IMR-90 (cell line): ENCODE measurements around the gene CXCL3. TPM values are rescaled to one million over a fixed set of nuclear protein-coding genes. Genes with fewer than 3 reads are reported as not detected.

Experiments
- ATAC-seq: fragments of 200-7000 bp; cut with Tn5 transposase; 2 replicates; pipeline ENCODE4 v1.9.1; 2020; ENCODE audit warnings: low read depth, mild to moderate bottlenecking, moderate library complexity
- BruUV-seq: library from RNA; stranded (reverse); fragments of 400-500 nt; replicated peaks from 2 replicates; lab custom pipeline; 2021; lab: Mats Ljungman, UMichigan
- CTCF ChIA-PET: fragments of 300-600 bp; formaldehyde crosslinking; extraction: SDS; loops from one replicate; lab custom pipeline; 2021; ENCODE audit warnings: antibody characterized with exemption; lab: Yijun Ruan, JAX
- POLR2A ChIA-PET: fragments of 300-600 bp; sonication (Branson Sonifier 250); formaldehyde crosslinking; loops from one replicate; lab custom pipeline; 2022; ENCODE audit warnings: antibody characterized with exemption; ENCODE audit not compliant: unreplicated experiment; lab: Charles Lee
- DNase-seq: peaks from one replicate; pipeline ENCODE4 v3.0.0; 2013
- H2AFZ ChIP-seq: replicated peaks from 2 replicates; pipeline ENCODE3; 2013; ENCODE audit warnings: low read length, mild to moderate bottlenecking; ENCODE audit not compliant: poor library complexity
- H2AK5ac ChIP-seq: 2 replicates; pipeline ENCODE4 v1.6.1; 2013; ENCODE audit warnings: low read depth, low read length, inconsistent platforms
- H2AK9ac ChIP-seq: replicated peaks from 2 replicates; pipeline ENCODE3; 2013; ENCODE audit warnings: mild to moderate bottlenecking, low read depth, low read length, moderate library complexity; ENCODE audit not compliant: poor library complexity
- H2BK120ac ChIP-seq: 2 replicates; pipeline ENCODE4 v1.6.1; 2013; ENCODE audit warnings: low read depth, low read length, inconsistent platforms
- H2BK15ac ChIP-seq: 3 replicates; pipeline ENCODE4 v1.6.1; 2013; ENCODE audit warnings: low read depth, low read length, inconsistent platforms
- H2BK20ac ChIP-seq: 2 replicates; pipeline ENCODE4 v1.6.1; 2013; ENCODE audit warnings: low read depth, mild to moderate bottlenecking, inconsistent platforms, low read length, moderate library complexity
- H2BK5ac ChIP-seq: 2 replicates; pipeline ENCODE4 v1.6.1; 2013; ENCODE audit warnings: mild to moderate bottlenecking, low read depth, low read length, inconsistent platforms; ENCODE audit not compliant: poor library complexity, severe bottlenecking
- H3K14ac ChIP-seq: replicated peaks from 2 replicates; pipeline ENCODE4 v1.6.1; 2013; ENCODE audit warnings: low read depth, low read length, inconsistent platforms
- H3K18ac ChIP-seq: 2 replicates; pipeline ENCODE4 v1.6.1; 2013; ENCODE audit warnings: low read depth, low read length, control low read depth
- H3K23ac ChIP-seq: 2 replicates; pipeline ENCODE4 v1.6.1; 2013; ENCODE audit warnings: low read depth, low read length, inconsistent platforms
- H3K27ac ChIP-seq: 2 replicates; pipeline ENCODE4 v1.5.1; 2013; ENCODE audit warnings: mild to moderate bottlenecking, control low read depth, low read length; ENCODE audit not compliant: insufficient read depth
- H3K27me3 ChIP-seq: 2 replicates; pipeline ENCODE4 v1.6.1; 2013; ENCODE audit warnings: low read length; ENCODE audit not compliant: control insufficient read depth, insufficient read depth
- H3K36me3 ChIP-seq: 2 replicates; pipeline ENCODE4 v1.6.1; 2013; ENCODE audit warnings: low read length, mixed read lengths; ENCODE audit not compliant: control insufficient read depth, insufficient read depth
- H3K4ac ChIP-seq: 2 replicates; pipeline ENCODE4 v1.6.1; 2013; ENCODE audit warnings: low read depth, low read length, inconsistent platforms
- H3K4me1 ChIP-seq: 2 replicates; pipeline ENCODE4 v1.6.1; 2013; ENCODE audit warnings: low read length, mixed read lengths; ENCODE audit not compliant: control insufficient read depth, insufficient read depth
- H3K4me2 ChIP-seq: 2 replicates; pipeline ENCODE4 v1.6.1; 2013; ENCODE audit warnings: low read depth, mild to moderate bottlenecking, control low read depth, low read length, moderate library complexity
- H3K4me3 ChIP-seq: 2 replicates; pipeline ENCODE4 v1.5.1; 2013; ENCODE audit warnings: low read depth, mild to moderate bottlenecking, control low read depth, low read length, moderate library complexity; ENCODE audit not compliant: insufficient read depth
- H3K56ac ChIP-seq: 2 replicates; pipeline ENCODE4 v1.6.1; 2013; ENCODE audit warnings: low read length, inconsistent platforms; ENCODE audit not compliant: insufficient read depth; ENCODE audit errors: extremely low read depth
- H3K79me1 ChIP-seq, 2 experiments: 2 replicates each; pipeline ENCODE4 v1.6.1; 2013; ENCODE audit warnings: low read length in 2 of 2, inconsistent platforms in 1 of 2, low read depth in 1 of 2
- H3K9ac ChIP-seq: 2 replicates; pipeline ENCODE4 v1.6.1; 2013; ENCODE audit warnings: low read depth, low read length, control low read depth
- H3K9me1 ChIP-seq: 2 replicates; pipeline ENCODE4 v1.6.1; 2013; ENCODE audit warnings: low read length, inconsistent platforms; ENCODE audit not compliant: insufficient read depth
- H3K9me3 ChIP-seq: 2 replicates; pipeline ENCODE4 v1.6.1; 2013; ENCODE audit warnings: low read length; ENCODE audit not compliant: control insufficient read depth, insufficient read depth
- H4K20me1 ChIP-seq: 2 replicates; pipeline ENCODE4 v1.6.1; 2013; ENCODE audit warnings: low read length, inconsistent platforms; ENCODE audit not compliant: insufficient read depth
- H4K5ac ChIP-seq: 2 replicates; pipeline ENCODE4 v1.6.1; 2013; ENCODE audit warnings: mild to moderate bottlenecking, low read depth, low read length, control low read depth
- H4K8ac ChIP-seq, 2 experiments: 2 replicates each; pipeline ENCODE4 v1.6.1; 2013; ENCODE audit warnings: low read depth in 2 of 2, low read length in 2 of 2, control low read depth in 1 of 2, inconsistent platforms in 1 of 2
- H4K91ac ChIP-seq: 2 replicates; pipeline ENCODE4 v1.6.1; 2013; ENCODE audit warnings: low read depth, low read length, inconsistent platforms; ENCODE audit not compliant: insufficient read depth
- CEBPB ChIP-seq: IDR thresholded peaks from 2 replicates; pipeline ENCODE4 v1.6.1; 2012; ENCODE audit warnings: low read depth, low read length, improper control_type of control experiment
- dilution Hi-C: fragments of 300-500 bp; cut with HindIII; formaldehyde crosslinking; loops from one replicate; pipeline ENCODE4 v1.14.3; 2018; ENCODE audit warnings: low sequenced_read_pairs; ENCODE audit not compliant: unreplicated experiment
- in situ Hi-C: fragments of 300-500 bp; cut with MboI; formaldehyde crosslinking; loops from 3 replicates; pipeline ENCODE4 v1.14.3; 2019; ENCODE audit warnings: low sequenced_read_pairs, inconsistent platforms, mixed read lengths
- intact Hi-C: fragments of 100-400 bp; cut with micrococcal nuclease; formaldehyde crosslinking; loops from 2 replicates; pipeline ENCODE4 v1.10.0; 2022
- polyA plus RNA-seq, 3 experiments: library from polyadenylated mRNA; depleted of rRNA; stranded (reverse); fragments of >200 nt; gene quantifications; 2 replicates each; pipeline ENCODE4 v1.2.3, GENCODE V29; 2012; ENCODE audit warnings: low replicate concordance in 1 of 3
- total RNA-seq: library from RNA; depleted of rRNA; stranded (reverse); fragments of >200 nt; gene quantifications from 2 replicates; pipeline ENCODE4 v1.2.3, GENCODE V29; 2012

The CXCL3 gene
- total and polyA plus RNA-seq, 2 of the 4 experiments (the other 2 are of a cell fraction) = 0.18 to 0.74 TPM

GRCh38 chr4:74067586-74067985 is 29.1 kb upstream of the CXCL3 start:
- Histone ChIP-seq H3K4ac (no peak overlapping the region), H2BK5ac (no peak overlapping the region), H4K5ac (no peak overlapping the region), H3K9me3 (no peaks in the 10 kb centered on the region; the same call in 1 of the 2 replicates), H2BK120ac (no peak overlapping the region), H3K9me1 (no peaks in the 10 kb centered on the region), H3K27ac (no peak overlapping the region), H3K23ac (no peak overlapping the region), H3K4me2 (no peak overlapping the region), H3K56ac (no peak overlapping the region), H2BK15ac (no peak overlapping the region), H2AFZ (no peak overlapping the region), H2AK9ac (no peak overlapping the region), H3K18ac (no peak overlapping the region), H3K9ac (no peak overlapping the region), H2AK5ac (no peak overlapping the region), H4K20me1 (no peaks in the 10 kb centered on the region), H2BK20ac (no peak overlapping the region), H3K4me3 (no peak overlapping the region), H3K14ac (no peak overlapping the region), H4K8ac (no peak overlapping the region), H4K91ac (no peak overlapping the region), H3K79me1 (no peaks in the 10 kb centered on the region), H3K27me3 (no peaks in the 10 kb centered on the region), H3K36me3 (no peaks in the 10 kb centered on the region), H3K4me1 (peaks cover 2% of the 10 kb centered on the region; the same call in 1 of the 2 replicates)
- DNase-seq = no peak
- no peak for ATAC-seq
- ChIA-PET CTCF (no interaction called here), POLR2A (no interaction called here)
- TF ChIP-seq CEBPB = no peak
- dilution Hi-C loops (no loop called here), intact Hi-C loops (no loop called here), in situ Hi-C loops (no loop called here)
- BruUV-seq = no TSS peak
